ENCODE measurements around the gene POLDIP2.

DNA sequence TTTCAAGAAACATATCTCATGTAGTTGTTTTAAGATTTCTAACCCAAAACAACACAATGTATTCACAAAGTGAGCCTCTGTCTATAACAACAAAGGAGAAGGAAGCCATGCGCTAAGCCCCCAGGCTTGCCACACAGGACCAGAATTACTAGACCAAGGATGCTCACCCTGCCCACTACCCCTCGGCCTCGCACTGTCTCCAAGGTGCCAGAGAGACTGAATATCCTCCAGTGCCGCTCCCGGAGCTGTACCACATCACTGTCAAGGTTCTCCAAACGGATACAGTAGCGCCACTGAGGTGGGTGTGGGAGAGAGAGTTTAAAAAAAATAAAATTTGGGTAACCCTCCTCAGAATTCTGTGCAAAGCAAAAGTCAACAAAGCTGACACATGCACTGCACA, 7.1 kb downstream of the POLDIP2 start:
- TF ChIP-seq, protein P1, sequence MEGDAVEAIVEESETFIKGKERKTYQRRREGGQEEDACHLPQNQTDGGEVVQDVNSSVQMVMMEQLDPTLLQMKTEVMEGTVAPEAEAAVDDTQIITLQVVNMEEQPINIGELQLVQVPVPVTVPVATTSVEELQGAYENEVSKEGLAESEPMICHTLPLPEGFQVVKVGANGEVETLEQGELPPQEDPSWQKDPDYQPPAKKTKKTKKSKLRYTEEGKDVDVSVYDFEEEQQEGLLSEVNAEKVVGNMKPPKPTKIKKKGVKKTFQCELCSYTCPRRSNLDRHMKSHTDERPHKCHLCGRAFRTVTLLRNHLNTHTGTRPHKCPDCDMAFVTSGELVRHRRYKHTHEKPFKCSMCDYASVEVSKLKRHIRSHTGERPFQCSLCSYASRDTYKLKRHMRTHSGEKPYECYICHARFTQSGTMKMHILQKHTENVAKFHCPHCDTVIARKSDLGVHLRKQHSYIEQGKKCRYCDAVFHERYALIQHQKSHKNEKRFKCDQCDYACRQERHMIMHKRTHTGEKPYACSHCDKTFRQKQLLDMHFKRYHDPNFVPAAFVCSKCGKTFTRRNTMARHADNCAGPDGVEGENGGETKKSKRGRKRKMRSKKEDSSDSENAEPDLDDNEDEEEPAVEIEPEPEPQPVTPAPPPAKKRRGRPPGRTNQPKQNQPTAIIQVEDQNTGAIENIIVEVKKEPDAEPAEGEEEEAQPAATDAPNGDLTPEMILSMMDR (IDR thresholded peaks at IDR 0.05; ENCODE audit: insufficient read depth, low read depth, low read length), result no peak
- no peak for TF ChIP-seq EZH2 (IDR thresholded peaks at IDR 0.05; ENCODE audit: insufficient read depth, low read length)
